Activated CD4-positive, alpha-beta T cell treated with anti-CD3 and anti-CD28 coated beads for 36 hours (primary cell): ENCODE measurements around the gene IFT80. TPM values are rescaled to one million over a fixed set of nuclear protein-coding genes. Genes with fewer than 3 reads are reported as not detected.
"Not testable (repeated sequence)": the region's sequence is repeated elsewhere in the genome, so short reads cannot be mapped to it uniquely, and the experiment has no call there.

Experiments
- ATAC-seq: fragments of 200-7000 bp; cut with Tn5 transposase; one replicate; pipeline ENCODE4 v1.10.0; 2021; ENCODE audit warnings: mild to moderate bottlenecking, moderate library complexity
- CTCF ChIA-PET: fragments of 350-600 bp; sonication (Branson Sonifier 250); formaldehyde crosslinking; loops from one replicate; lab custom pipeline; 2021; ENCODE audit warnings: antibody characterized with exemption; lab: Charles Lee
- POLR2A ChIA-PET: fragments of 350-600 bp; sonication (Branson Sonifier 250); formaldehyde crosslinking; loops from one replicate; lab custom pipeline; 2021; ENCODE audit warnings: antibody characterized with exemption, inconsistent platforms; lab: Charles Lee
- DNase-seq: peaks from one replicate; pipeline ENCODE4 v3.0.0-alpha.2; 2020
- H3K27ac Mint-ChIP-seq: one replicate; pipeline ENCODE4 v1.8.0; 2021; ENCODE audit warnings: mixed read lengths
- H3K27me3 Mint-ChIP-seq: one replicate; pipeline ENCODE4 v1.8.0; 2021; ENCODE audit warnings: mixed read lengths
- H3K36me3 Mint-ChIP-seq: one replicate; pipeline ENCODE4 v1.8.0; 2021; ENCODE audit warnings: low read depth, mixed read lengths
- H3K4me1 Mint-ChIP-seq: one replicate; pipeline ENCODE4 v1.8.0; 2021; ENCODE audit warnings: mixed read lengths
- H3K4me3 Mint-ChIP-seq: one replicate; pipeline ENCODE4 v1.8.0; 2021; ENCODE audit warnings: mild to moderate bottlenecking, moderate library complexity, mixed read lengths
- H3K9me3 Mint-ChIP-seq: one replicate; pipeline ENCODE4 v1.8.0; 2021; ENCODE audit warnings: low read depth, mixed read lengths
- intact Hi-C, 2 experiments: fragments of 100-400 bp; cut with DNase I in 1 of 2; cut with micrococcal nuclease in 1 of 2; formaldehyde crosslinking; loops; one replicate each; pipeline versions ENCODE4 v1.14.2 to v1.15.1; 2022 to 2024; cut with DNase I, micrococcal nuclease
- total RNA-seq, 2 experiments: library from RNA; stranded (reverse); gene quantifications; one replicate each; pipeline ENCODE4 v1.2.3, GENCODE V29; 2021

Gene IFT80
- total RNA-seq, 2 experiments from 2014 or later, result 15.0 to 18.1 TPM

GRCh38 chr3:160365869-160366522 is 33.0 kb downstream of the IFT80 start:
- no peak overlapping the region for H3K4me3 Mint-ChIP-seq
- peaks cover 36% of the 10 kb centered on the region for H3K36me3 Mint-ChIP-seq
- no peak overlapping the region for H3K27ac Mint-ChIP-seq
- DNase-seq (no peak), ATAC-seq (no peak)
- ChIA-PET POLR2A (no interaction called here), CTCF (no interaction called here)
- H3K4me1 Mint-ChIP-seq, result peaks cover 15% of the 10 kb centered on the region
- H3K27me3 Mint-ChIP-seq, result no peaks in the 10 kb centered on the region
- H3K9me3 Mint-ChIP-seq, result no peaks in the 10 kb centered on the region
- intact Hi-C loops, result no loop called here

- CTCF ChIA-PET, H3K4me3 Mint-ChIP-seq, ATAC-seq, intact Hi-C loops, DNase-seq, H3K27me3 Mint-ChIP-seq, POLR2A ChIA-PET, H3K27ac Mint-ChIP-seq, H3K9me3 Mint-ChIP-seq, H3K4me1 Mint-ChIP-seq: not testable (repeated sequence)
- H3K36me3 Mint-ChIP-seq, result peaks cover 46% of the 10 kb centered on the region
These were observed 36.1 kb downstream of the IFT80 start for GRCh38 chr3:160362896-160363295.

DNA sequence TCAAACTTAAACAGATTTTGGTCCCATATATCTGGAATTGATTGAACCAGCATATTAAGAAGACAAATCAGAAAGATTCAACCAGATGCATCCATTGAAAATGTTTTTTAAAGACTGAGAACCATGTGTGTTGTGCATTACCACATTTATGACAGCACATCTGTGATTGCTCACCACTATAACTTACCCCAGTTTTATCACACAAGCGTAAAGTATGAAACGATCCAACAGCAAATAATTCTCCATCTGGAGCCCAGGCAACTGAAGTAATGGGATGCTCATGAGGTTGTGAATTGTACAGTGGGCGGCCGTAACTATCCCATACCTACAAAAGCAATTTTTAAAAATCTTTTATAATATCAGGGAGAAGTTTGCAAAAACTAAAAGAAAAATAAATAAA is 43.2 kb downstream of the IFT80 start:
- Mint-ChIP-seq H3K9me3 (no peaks in the 10 kb centered on the region), H3K4me3 (no peak overlapping the region), H3K4me1 (no peaks in the 10 kb centered on the region), H3K27ac (no peak overlapping the region), H3K27me3 (no peaks in the 10 kb centered on the region), H3K36me3 (peaks cover 26% of the 10 kb centered on the region)
- ATAC-seq, result no peak
- intact Hi-C loops, result no loop called here
- ChIA-PET POLR2A (no interaction called here), CTCF (interaction anchor here (1.0 kb wide), 1 partner anchor 16 kb away, joined by 4 read pairs; no protein-coding TSS in a partner anchor)
- DNase-seq, result no peak

DNA sequence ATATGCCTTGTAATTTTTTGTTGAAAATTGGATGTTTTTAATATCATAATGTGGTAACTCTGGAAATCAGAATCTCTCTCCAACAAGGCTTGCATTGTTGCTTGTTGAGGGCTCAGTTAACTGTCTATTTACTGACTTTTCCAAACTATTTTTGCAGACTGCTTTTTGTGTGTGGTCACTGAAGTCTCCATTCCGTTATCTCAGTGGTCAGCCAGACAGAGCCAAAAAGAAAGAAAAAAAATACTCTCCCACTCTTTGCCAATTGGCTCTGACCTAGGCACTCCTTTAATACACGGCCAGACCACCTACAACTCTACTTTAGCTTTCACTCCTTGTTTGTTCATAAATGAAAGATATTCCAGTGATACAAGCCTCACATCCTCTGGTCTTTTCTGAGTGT is 52.5 kb downstream of the IFT80 start:
- Mint-ChIP-seq H3K9me3 (no peaks in the 10 kb centered on the region), H3K27me3 (no peaks in the 10 kb centered on the region), H3K36me3 (peaks cover 11% of the 10 kb centered on the region), H3K4me3 (no peak overlapping the region), H3K4me1 (no peaks in the 10 kb centered on the region), H3K27ac (no peak overlapping the region)
- DNase-seq (no peak), ATAC-seq (no peak)
- POLR2A ChIA-PET, result no interaction called here
- intact Hi-C loops, result no loop called here
- CTCF ChIA-PET, result no interaction called here

GRCh38 chr3:160343132-160343531 is 55.9 kb downstream of the IFT80 start:
- Mint-ChIP-seq H3K4me3 (no peak overlapping the region), H3K27me3 (no peaks in the 10 kb centered on the region), H3K27ac (no peak overlapping the region), H3K4me1 (no peaks in the 10 kb centered on the region), H3K36me3 (peaks cover 12% of the 10 kb centered on the region), H3K9me3 (peaks cover under 1% of the 10 kb centered on the region)
- DNase-seq, result no peak
- intact Hi-C loops, result loop anchor here in 1 of 2 experiments (1.0 to 5.0 kb wide), 3 partner anchors 181 to 461 kb away; no protein-coding TSS in a partner anchor
- CTCF ChIA-PET, result interaction anchor here (0.6 to 1.6 kb wide), 4 partner anchors 11 to 458 kb away, joined by 3 to 4 read pairs (median 3); no protein-coding TSS in a partner anchor
- no peak for ATAC-seq
- POLR2A ChIA-PET, result no interaction called here

GRCh38 chr3:160340351-160340750 is 58.7 kb downstream of the IFT80 start:
- Mint-ChIP-seq H3K4me1 (no peaks in the 10 kb centered on the region), H3K9me3 (peaks cover 4% of the 10 kb centered on the region), H3K36me3 (peaks cover 10% of the 10 kb centered on the region), H3K27me3 (no peaks in the 10 kb centered on the region), H3K27ac (no peak overlapping the region), H3K4me3 (no peak overlapping the region)
- intact Hi-C loops, result loop anchor here in 1 of 2 experiments (5.0 kb wide), 2 partner anchors 178 to 458 kb away; no protein-coding TSS in a partner anchor
- DNase-seq, result no peak
- no peak for ATAC-seq
- ChIA-PET CTCF (interaction anchor here (1.2 kb wide), 1 partner anchor 16 kb away, joined by 4 read pairs; no protein-coding TSS in a partner anchor), POLR2A (no interaction called here)

- H3K27ac Mint-ChIP-seq, result no peak overlapping the region
- DNase-seq, result no peak
- no peaks in the 10 kb centered on the region for H3K4me1 Mint-ChIP-seq
- intact Hi-C loops, result no loop called here
- peaks cover 2% of the 10 kb centered on the region for H3K9me3 Mint-ChIP-seq
- H3K4me3 Mint-ChIP-seq, result no peak overlapping the region
- no peak for ATAC-seq
- CTCF ChIA-PET, result no interaction called here
- POLR2A ChIA-PET, result no interaction called here
- no peaks in the 10 kb centered on the region for H3K27me3 Mint-ChIP-seq
- peaks cover 11% of the 10 kb centered on the region for H3K36me3 Mint-ChIP-seq
These were observed 67.7 kb downstream of the IFT80 start for GRCh38 chr3:160331127-160331937.

GRCh38 chr3:160330690-160331089 is 68.3 kb downstream of the IFT80 start:
- Mint-ChIP-seq H3K4me3 (no peak overlapping the region), H3K27me3 (no peaks in the 10 kb centered on the region), H3K27ac (no peak overlapping the region), H3K36me3 (peaks cover 11% of the 10 kb centered on the region), H3K4me1 (no peaks in the 10 kb centered on the region), H3K9me3 (peaks cover 2% of the 10 kb centered on the region)
- intact Hi-C loops, result no loop called here
- ChIA-PET POLR2A (no interaction called here), CTCF (no interaction called here)
- DNase-seq (no peak), ATAC-seq (no peak)

GRCh38 chr3:160330109-160330508 is 68.9 kb downstream of the IFT80 start:
- H3K4me1 Mint-ChIP-seq, result no peaks in the 10 kb centered on the region
- DNase-seq (no peak), ATAC-seq (no peak)
- H3K4me3 Mint-ChIP-seq, result no peak overlapping the region
- ChIA-PET POLR2A (no interaction called here), CTCF (no interaction called here)
- intact Hi-C loops, result no loop called here
- H3K36me3 Mint-ChIP-seq, result peaks cover 11% of the 10 kb centered on the region
- H3K9me3 Mint-ChIP-seq, result peaks cover 4% of the 10 kb centered on the region
- no peak overlapping the region for H3K27ac Mint-ChIP-seq
- no peaks in the 10 kb centered on the region for H3K27me3 Mint-ChIP-seq

DNA sequence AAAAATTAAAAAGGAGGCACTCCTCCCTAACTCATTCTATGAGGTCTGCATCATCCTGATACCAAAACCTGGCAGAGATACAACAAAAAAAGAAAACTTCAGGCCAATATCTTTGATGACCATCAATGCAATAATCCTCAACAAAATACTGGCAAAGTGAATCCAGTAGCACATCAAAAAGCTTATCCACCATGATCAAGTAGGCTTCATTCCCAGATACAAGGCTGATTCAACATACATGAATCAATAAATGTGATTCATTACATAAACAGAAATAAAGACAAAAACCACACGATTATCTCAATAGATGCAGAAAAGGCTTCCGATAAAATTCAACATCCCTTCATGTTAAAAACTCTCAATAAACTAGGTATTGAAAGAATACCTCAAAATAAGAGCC is 72.7 kb downstream of the IFT80 start:
- H3K4me1 Mint-ChIP-seq, DNase-seq, ATAC-seq, H3K27ac Mint-ChIP-seq, intact Hi-C loops, H3K27me3 Mint-ChIP-seq, H3K9me3 Mint-ChIP-seq, CTCF ChIA-PET, H3K4me3 Mint-ChIP-seq, POLR2A ChIA-PET: not testable (repeated sequence)
- H3K36me3 Mint-ChIP-seq, result peaks cover 16% of the 10 kb centered on the region

DNA sequence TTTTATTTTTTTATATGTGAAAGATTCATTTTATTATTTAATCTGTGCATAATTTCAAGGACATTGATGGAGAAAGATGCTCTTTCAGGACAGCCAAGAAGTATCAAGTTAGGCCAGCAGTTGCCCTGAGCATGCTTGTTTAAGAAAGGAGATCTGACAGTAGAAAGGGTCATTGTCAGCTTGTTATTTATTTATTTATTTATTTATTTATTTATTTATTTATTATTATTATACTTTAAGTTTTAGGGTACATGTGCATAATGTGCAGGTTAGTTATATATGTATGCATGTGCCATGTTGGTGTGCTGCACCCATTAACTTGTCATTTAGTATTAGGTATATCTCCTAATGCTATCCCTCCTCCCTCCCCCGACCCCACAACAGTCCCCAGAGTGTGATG is 77.2 kb downstream of the IFT80 start:
- H3K4me1 Mint-ChIP-seq, intact Hi-C loops: not testable (repeated sequence)
- CTCF ChIA-PET, result interaction anchor here (0.5 kb wide), 1 partner anchor 673 kb away, joined by 3 read pairs; no protein-coding TSS in a partner anchor

More for the DNA sequence above, 77.2 kb downstream of the IFT80 start:
- POLR2A ChIA-PET, H3K27me3 Mint-ChIP-seq, ATAC-seq, H3K9me3 Mint-ChIP-seq, H3K4me3 Mint-ChIP-seq, DNase-seq, H3K27ac Mint-ChIP-seq: not testable (repeated sequence)
- H3K36me3 Mint-ChIP-seq, result peaks cover 18% of the 10 kb centered on the region
